OCI-LY3 (cell line): Measurements from ENCODE around the gene SLFN12.

Experiments
- H2AFZ ChIP-seq: fragments of 200-600, 300-600 bp; shearing (Covaris generic); 2 replicates; pipeline ENCODE4 v1.6.0; 2014; ENCODE audit warnings: antibody characterized with exemption, low read depth, low read length
- H3K27ac ChIP-seq: fragments of 200-600, 300-600 bp; sonication (generic); 2 replicates; pipeline ENCODE4 v1.5.1; 2014; ENCODE audit warnings: mild to moderate bottlenecking, low read length, moderate library complexity, mixed read lengths
- H3K27me3 ChIP-seq: fragments of 200-600, 300-600 bp; sonication (generic); 2 replicates; pipeline ENCODE4 v1.6.1; 2014; ENCODE audit warnings: low read depth, low read length, mixed read lengths
- H3K36me3 ChIP-seq: fragments of 200-600, 300-600 bp; sonication (generic); replicated peaks from 2 replicates; pipeline ENCODE3; 2014; ENCODE audit warnings: low read depth, low read length, mixed read lengths
- H3K4me1 ChIP-seq: fragments of 300-600, 200-600 bp; sonication (generic); 2 replicates; pipeline ENCODE4 v1.6.1; 2014; ENCODE audit warnings: low read length, mixed read lengths
- H3K4me2 ChIP-seq: fragments of 200-600, 300-600 bp; sonication (generic); 2 replicates; pipeline ENCODE4 v1.6.1; 2014; ENCODE audit warnings: low read length, mixed read lengths
- H3K4me3 ChIP-seq: fragments of 300-600, 200-600 bp; sonication (generic); 2 replicates; pipeline ENCODE4 v1.5.1; 2014; ENCODE audit warnings: antibody characterized with exemption, mild to moderate bottlenecking, low read length, moderate library complexity
- H3K79me2 ChIP-seq: fragments of 300-600, 200-600 bp; shearing (Covaris generic); 2 replicates; pipeline ENCODE4 v1.6.1; 2014; ENCODE audit warnings: mild to moderate bottlenecking, low read length, mixed read lengths
- H3K9ac ChIP-seq: fragments of 300-600, 200-600 bp; shearing (Covaris generic); 2 replicates; pipeline ENCODE4 v1.6.0; 2014; ENCODE audit warnings: mild to moderate bottlenecking, low read length, moderate library complexity
- H3K9me3 ChIP-seq: fragments of 200-600, 300-600 bp; shearing (Covaris generic); 2 replicates; pipeline ENCODE4 v1.6.1; 2014; ENCODE audit warnings: low read length, mixed read lengths; ENCODE audit not compliant: insufficient read depth
- H4K20me1 ChIP-seq: fragments of 200-600, 300-600 bp; sonication (generic); 2 replicates; pipeline ENCODE4 v1.6.1; 2016; ENCODE audit warnings: low read length, mixed read lengths; ENCODE audit not compliant: insufficient read depth
- EZH2phosphoT487 ChIP-seq: fragments of 200-600 bp; shearing (Covaris generic); IDR thresholded peaks from 2 replicates; pipeline ENCODE4 v1.6.1; 2018; ENCODE audit warnings: antibody characterized with exemption, mixed run types, low read depth
- TF ChIP-seq, protein P1 (sequence below): fragments of 200-600, 300-600 bp; sonication (generic); IDR thresholded peaks from 2 replicates; pipeline ENCODE4 v1.5.1; 2014; ENCODE audit warnings: antibody characterized with exemption, low read length, low read depth

Gene SLFN12

DNA sequence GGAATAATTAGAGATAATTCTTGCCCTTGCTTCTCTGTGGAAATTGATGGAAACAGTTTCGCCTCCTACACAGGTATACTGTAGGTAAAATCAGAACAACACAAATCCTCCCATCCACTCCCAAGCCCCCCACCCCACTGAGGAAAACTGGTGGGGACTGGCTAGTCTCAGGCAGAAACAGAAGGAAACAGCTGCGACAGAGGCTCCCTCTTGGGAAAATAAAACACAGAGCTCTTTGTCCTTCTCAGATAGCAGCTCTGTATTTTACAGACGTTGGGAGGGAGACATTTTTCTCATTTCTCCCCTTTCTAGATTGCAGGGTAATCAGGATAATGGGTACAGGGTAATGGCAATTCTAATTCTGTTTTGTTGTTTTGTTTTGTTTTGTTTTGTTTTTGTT is 15.2 kb upstream of the SLFN12 start:
- Histone ChIP-seq H3K4me2 (peak overlapping the region; percentile 89), H3K79me2 (no peaks in the 10 kb centered on the region; the same call in 1 of the 2 replicates), H3K9me3 (no peaks in the 10 kb centered on the region), H3K4me3 (peak overlapping the region; percentile 85), H3K4me1 (peaks cover 13% of the 10 kb centered on the region), H3K27ac (no peak overlapping the region; the same call in 1 of the 2 replicates), H3K27me3 (no peaks in the 10 kb centered on the region), H4K20me1 (no peaks in the 10 kb centered on the region), H3K9ac (peak overlapping the region; percentile 88), H2AFZ (peak overlapping the region; percentile 80; the same call in 1 of the 2 replicates), H3K36me3 (no peaks in the 10 kb centered on the region)
- TF ChIP-seq, protein P1, sequence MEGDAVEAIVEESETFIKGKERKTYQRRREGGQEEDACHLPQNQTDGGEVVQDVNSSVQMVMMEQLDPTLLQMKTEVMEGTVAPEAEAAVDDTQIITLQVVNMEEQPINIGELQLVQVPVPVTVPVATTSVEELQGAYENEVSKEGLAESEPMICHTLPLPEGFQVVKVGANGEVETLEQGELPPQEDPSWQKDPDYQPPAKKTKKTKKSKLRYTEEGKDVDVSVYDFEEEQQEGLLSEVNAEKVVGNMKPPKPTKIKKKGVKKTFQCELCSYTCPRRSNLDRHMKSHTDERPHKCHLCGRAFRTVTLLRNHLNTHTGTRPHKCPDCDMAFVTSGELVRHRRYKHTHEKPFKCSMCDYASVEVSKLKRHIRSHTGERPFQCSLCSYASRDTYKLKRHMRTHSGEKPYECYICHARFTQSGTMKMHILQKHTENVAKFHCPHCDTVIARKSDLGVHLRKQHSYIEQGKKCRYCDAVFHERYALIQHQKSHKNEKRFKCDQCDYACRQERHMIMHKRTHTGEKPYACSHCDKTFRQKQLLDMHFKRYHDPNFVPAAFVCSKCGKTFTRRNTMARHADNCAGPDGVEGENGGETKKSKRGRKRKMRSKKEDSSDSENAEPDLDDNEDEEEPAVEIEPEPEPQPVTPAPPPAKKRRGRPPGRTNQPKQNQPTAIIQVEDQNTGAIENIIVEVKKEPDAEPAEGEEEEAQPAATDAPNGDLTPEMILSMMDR = peak; percentile 20; the same call in 1 of the 2 replicates
- no peak for TF ChIP-seq EZH2phosphoT487

DNA sequence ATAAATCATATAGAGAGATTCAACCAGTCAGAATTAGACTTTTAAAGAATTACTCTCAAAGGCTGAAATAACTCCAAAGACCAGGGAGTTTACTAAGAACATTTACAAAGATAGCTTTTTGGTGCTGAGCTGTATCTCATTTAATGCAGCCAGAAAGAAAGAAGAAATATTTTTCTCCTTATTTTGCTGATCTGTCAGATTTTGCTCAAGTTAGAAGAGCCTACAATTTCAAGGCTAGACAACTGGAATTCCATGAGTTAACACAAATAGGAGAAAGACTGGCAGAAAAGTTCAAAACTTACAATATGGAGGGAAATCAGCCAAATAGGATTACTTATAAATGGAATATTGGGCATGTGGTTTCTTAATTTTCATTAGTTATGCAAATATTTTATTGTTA is 6.1 kb upstream of the SLFN12 start:
- Histone ChIP-seq H3K4me1 (no peaks in the 10 kb centered on the region), H3K9me3 (no peaks in the 10 kb centered on the region), H3K27ac (no peak overlapping the region), H2AFZ (no peak overlapping the region), H3K79me2 (no peaks in the 10 kb centered on the region), H3K36me3 (no peaks in the 10 kb centered on the region), H3K4me2 (no peak overlapping the region), H4K20me1 (no peaks in the 10 kb centered on the region), H3K4me3 (no peak overlapping the region), H3K9ac (no peak overlapping the region), H3K27me3 (no peaks in the 10 kb centered on the region)
- TF ChIP-seq, protein P1 = no peak
- no peak for TF ChIP-seq EZH2phosphoT487

DNA sequence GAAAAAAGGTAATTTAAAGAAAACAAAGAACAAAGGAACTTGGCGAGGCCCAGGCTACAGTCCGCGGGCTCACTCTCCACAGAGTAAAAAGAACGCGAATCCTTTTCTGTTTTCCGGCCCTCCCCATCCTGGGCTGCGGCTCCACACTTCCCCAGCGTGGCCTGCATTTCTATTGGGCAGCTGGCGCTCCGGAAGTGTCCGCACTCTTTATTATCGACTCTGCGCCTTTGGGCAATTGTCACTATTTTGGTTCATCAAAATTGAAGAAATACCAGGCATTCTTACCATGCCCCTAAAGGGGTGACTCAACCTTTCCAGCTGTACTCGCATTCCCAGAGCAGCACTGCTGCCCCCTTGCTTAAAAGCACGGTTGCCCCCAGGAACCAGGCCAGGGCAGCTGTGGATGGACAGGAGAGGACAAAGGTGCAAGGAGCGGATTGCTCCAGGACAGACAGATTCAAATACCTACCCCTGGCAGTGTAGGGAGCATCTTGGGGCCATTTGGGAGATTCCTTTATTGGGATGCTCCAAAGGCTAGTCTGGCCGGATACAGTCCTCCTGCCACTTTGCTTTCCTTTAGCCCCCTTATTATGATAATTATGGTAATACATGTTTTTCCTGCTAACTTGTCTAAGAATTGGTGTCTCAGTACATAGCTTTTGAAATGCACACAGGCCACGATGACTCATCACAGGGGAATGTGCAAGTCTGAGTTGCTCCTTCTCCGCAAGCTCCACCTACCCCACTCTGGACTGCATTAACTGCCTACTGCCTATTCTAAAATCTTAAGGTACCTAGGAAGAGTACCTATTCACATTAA is 985 bp upstream of the SLFN12 start:
- H3K4me3 ChIP-seq = no peak overlapping the region
- no peaks in the 10 kb centered on the region for H3K36me3 ChIP-seq
- no peak overlapping the region for H3K4me2 ChIP-seq
- H3K27me3 ChIP-seq = no peaks in the 10 kb centered on the region
- H2AFZ ChIP-seq = no peak overlapping the region
- H4K20me1 ChIP-seq = no peaks in the 10 kb centered on the region
- H3K9ac ChIP-seq = no peak overlapping the region
- no peaks in the 10 kb centered on the region for H3K9me3 ChIP-seq
- H3K79me2 ChIP-seq = no peaks in the 10 kb centered on the region
- TF ChIP-seq, protein P1 = no peak
- no peak for TF ChIP-seq EZH2phosphoT487
- H3K4me1 ChIP-seq = peaks cover 9% of the 10 kb centered on the region
- no peak overlapping the region for H3K27ac ChIP-seq

DNA sequence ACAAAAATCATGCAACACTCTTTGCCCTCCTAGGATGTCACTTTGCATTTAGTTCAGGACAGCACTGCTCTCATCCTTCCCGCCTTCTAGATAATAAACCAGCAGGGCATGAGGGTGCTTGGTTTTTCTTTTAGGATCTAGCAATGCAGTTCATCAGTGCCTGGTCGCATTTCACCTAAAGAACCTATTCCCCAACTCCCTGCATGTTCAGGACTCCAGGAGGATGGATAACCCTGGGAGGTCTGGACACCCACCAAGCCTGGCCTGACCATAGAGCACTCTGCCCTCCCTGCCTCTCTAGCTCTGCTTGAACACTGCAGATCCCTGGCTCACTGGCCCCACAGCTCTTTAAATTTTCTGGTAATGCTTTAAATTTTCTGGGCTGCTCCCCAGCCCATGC is 2.6 kb downstream of the SLFN12 start:
- Histone ChIP-seq H3K27ac (no peak overlapping the region), H3K27me3 (no peaks in the 10 kb centered on the region), H3K36me3 (no peaks in the 10 kb centered on the region), H3K4me2 (no peak overlapping the region), H3K4me1 (peaks cover 15% of the 10 kb centered on the region), H4K20me1 (no peaks in the 10 kb centered on the region), H3K79me2 (no peaks in the 10 kb centered on the region), H2AFZ (no peak overlapping the region), H3K4me3 (no peak overlapping the region), H3K9me3 (no peaks in the 10 kb centered on the region), H3K9ac (no peak overlapping the region)
- no peak for TF ChIP-seq EZH2phosphoT487
- TF ChIP-seq, protein P1 = no peak
